ENCODE data around the gene OR2J3. TPM values are rescaled to one million over a fixed set of nuclear protein-coding genes. Genes with fewer than 3 reads are reported as not detected.
"Not testable (repeated sequence)": the region's sequence is repeated elsewhere in the genome, so short reads cannot be mapped to it uniquely, and the experiment has no call there.

The OR2J3 gene
- total RNA-seq, 1 experiment from 2014 or later, result not detected

DNA sequence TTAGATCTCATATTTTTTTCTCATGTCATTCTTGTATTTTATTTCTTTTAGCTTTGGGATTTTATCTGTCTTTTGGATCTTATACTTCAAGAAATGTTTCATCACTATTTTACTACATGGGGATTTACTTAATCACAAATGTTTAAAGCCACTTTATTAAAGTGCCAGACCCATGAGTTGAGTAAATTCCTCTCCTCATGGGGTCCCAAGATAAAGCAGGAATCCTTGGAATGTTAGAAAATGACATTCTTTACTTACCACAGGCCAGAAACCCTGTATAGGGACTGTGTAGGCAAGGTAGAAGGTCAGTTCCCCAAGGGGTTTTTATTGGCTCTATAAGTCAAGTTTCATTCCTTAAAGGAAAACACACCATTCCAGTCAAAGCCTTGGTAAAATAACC lies 34.5 kb downstream of the OR2J3 start:
- Mint-ChIP-seq H3K27me3 (ENCODE audit: insufficient read depth, unreplicated experiment) (peaks cover 55% of the 10 kb centered on the region), H3K4me1 (ENCODE audit: insufficient read depth, unreplicated experiment) (no peaks in the 10 kb centered on the region), H3K27ac (ENCODE audit: low read depth, unreplicated experiment) (no peak overlapping the region), H3K4me3 (ENCODE audit: unreplicated experiment) (no peak overlapping the region), H3K9me3 (ENCODE audit: unreplicated experiment) (no peaks in the 10 kb centered on the region), H3K36me3 (ENCODE audit: insufficient read depth, unreplicated experiment) (no peaks in the 10 kb centered on the region)
- POLR2A ChIA-PET, result interaction anchor here (0.6 to 0.7 kb wide), 2 partner anchors 26 to 428 kb away, joined by 3 read pairs; no protein-coding TSS in a partner anchor
- TF ChIP-seq, protein P1, sequence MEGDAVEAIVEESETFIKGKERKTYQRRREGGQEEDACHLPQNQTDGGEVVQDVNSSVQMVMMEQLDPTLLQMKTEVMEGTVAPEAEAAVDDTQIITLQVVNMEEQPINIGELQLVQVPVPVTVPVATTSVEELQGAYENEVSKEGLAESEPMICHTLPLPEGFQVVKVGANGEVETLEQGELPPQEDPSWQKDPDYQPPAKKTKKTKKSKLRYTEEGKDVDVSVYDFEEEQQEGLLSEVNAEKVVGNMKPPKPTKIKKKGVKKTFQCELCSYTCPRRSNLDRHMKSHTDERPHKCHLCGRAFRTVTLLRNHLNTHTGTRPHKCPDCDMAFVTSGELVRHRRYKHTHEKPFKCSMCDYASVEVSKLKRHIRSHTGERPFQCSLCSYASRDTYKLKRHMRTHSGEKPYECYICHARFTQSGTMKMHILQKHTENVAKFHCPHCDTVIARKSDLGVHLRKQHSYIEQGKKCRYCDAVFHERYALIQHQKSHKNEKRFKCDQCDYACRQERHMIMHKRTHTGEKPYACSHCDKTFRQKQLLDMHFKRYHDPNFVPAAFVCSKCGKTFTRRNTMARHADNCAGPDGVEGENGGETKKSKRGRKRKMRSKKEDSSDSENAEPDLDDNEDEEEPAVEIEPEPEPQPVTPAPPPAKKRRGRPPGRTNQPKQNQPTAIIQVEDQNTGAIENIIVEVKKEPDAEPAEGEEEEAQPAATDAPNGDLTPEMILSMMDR (IDR thresholded peaks at IDR 0.05; ENCODE audit: unreplicated experiment), result no peak
- no TSS peak for BruUV-seq (replicated peaks)
- intact Hi-C loops (cut with micrococcal nuclease), result no loop called here
- CTCF ChIA-PET, result interaction anchor here (0.5 to 1.4 kb wide), 2 partner anchors 19 to 159 kb away, joined by 3 to 4 read pairs; no protein-coding TSS in a partner anchor
- DNase-seq (ENCODE audit: unreplicated experiment), result no peak

- no peak overlapping the region for H3K27ac Mint-ChIP-seq (ENCODE audit: low read depth, unreplicated experiment)
- no peaks in the 10 kb centered on the region for H3K9me3 Mint-ChIP-seq (ENCODE audit: unreplicated experiment)
- H3K4me1 Mint-ChIP-seq (ENCODE audit: insufficient read depth, unreplicated experiment), result no peaks in the 10 kb centered on the region
- ChIA-PET POLR2A (no interaction called here), CTCF (no interaction called here)
- H3K36me3 Mint-ChIP-seq (ENCODE audit: insufficient read depth, unreplicated experiment), result no peaks in the 10 kb centered on the region
- H3K27me3 Mint-ChIP-seq (ENCODE audit: insufficient read depth, unreplicated experiment), result peaks cover 66% of the 10 kb centered on the region
- H3K4me3 Mint-ChIP-seq (ENCODE audit: unreplicated experiment), result no peak overlapping the region
- peak; percentile 2 for DNase-seq (ENCODE audit: unreplicated experiment)
- BruUV-seq (replicated peaks), result no TSS peak
- TF ChIP-seq, protein P1 (IDR thresholded peaks at IDR 0.05; ENCODE audit: unreplicated experiment), result no peak
- intact Hi-C loops (cut with micrococcal nuclease), result no loop called here
These were observed 38.3 kb downstream of the OR2J3 start for GRCh38 chr6:29146179-29146578.

GRCh38 chr6:29147074-29147473 lies 39.2 kb downstream of the OR2J3 start:
- no peaks in the 10 kb centered on the region for H3K36me3 Mint-ChIP-seq (ENCODE audit: insufficient read depth, unreplicated experiment)
- peaks cover 75% of the 10 kb centered on the region for H3K27me3 Mint-ChIP-seq (ENCODE audit: insufficient read depth, unreplicated experiment)
- intact Hi-C loops (cut with micrococcal nuclease), result no loop called here
- CTCF ChIA-PET, result no interaction called here
- POLR2A ChIA-PET, result no interaction called here
- H3K4me1 Mint-ChIP-seq (ENCODE audit: insufficient read depth, unreplicated experiment), result no peaks in the 10 kb centered on the region
- H3K4me3 Mint-ChIP-seq (ENCODE audit: unreplicated experiment), result no peak overlapping the region
- no peaks in the 10 kb centered on the region for H3K9me3 Mint-ChIP-seq (ENCODE audit: unreplicated experiment)
- no TSS peak for BruUV-seq (replicated peaks)
- TF ChIP-seq, protein P1 (IDR thresholded peaks at IDR 0.05; ENCODE audit: unreplicated experiment), result no peak
- no peak for DNase-seq (ENCODE audit: unreplicated experiment)
- H3K27ac Mint-ChIP-seq (ENCODE audit: low read depth, unreplicated experiment), result no peak overlapping the region

DNA sequence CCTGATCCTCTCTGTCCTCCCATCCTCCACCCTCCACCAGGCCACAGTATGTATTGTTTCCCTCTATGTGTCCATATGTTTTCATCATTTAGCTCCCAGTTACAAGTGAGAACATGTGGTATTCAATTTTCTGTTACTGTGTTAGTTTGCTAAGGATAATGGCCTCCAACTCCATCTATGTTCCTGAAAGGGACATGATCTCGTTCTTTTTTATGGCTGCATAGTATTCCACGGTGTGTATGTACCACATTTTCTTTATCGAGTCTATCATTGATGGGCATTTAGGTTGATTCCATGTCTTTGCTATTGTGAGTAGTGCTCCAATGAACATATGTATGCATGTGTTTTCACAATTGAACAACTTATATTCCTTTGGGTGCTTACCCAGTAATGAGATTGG lies 41.6 kb downstream of the OR2J3 start:
- H3K27ac Mint-ChIP-seq (ENCODE audit: low read depth, unreplicated experiment); intact Hi-C loops (cut with micrococcal nuclease); H3K36me3 Mint-ChIP-seq (ENCODE audit: insufficient read depth, unreplicated experiment); H3K4me1 Mint-ChIP-seq (ENCODE audit: insufficient read depth, unreplicated experiment); POLR2A ChIA-PET; H3K9me3 Mint-ChIP-seq (ENCODE audit: unreplicated experiment); CTCF ChIA-PET; H3K4me3 Mint-ChIP-seq (ENCODE audit: unreplicated experiment); DNase-seq (ENCODE audit: unreplicated experiment); BruUV-seq (replicated peaks): not testable (repeated sequence)
- peaks cover 74% of the 10 kb centered on the region for H3K27me3 Mint-ChIP-seq (ENCODE audit: insufficient read depth, unreplicated experiment)

GRCh38 chr6:29153083-29153482 lies 45.2 kb downstream of the OR2J3 start:
- no peak overlapping the region for H3K27ac Mint-ChIP-seq (ENCODE audit: low read depth, unreplicated experiment)
- DNase-seq (ENCODE audit: unreplicated experiment), result no peak
- no TSS peak for BruUV-seq (replicated peaks)
- ChIA-PET CTCF (no interaction called here), POLR2A (interaction anchor here (0.6 kb wide), 1 partner anchor 90 kb away, joined by 3 read pairs; no protein-coding TSS in a partner anchor)
- no peaks in the 10 kb centered on the region for H3K4me1 Mint-ChIP-seq (ENCODE audit: insufficient read depth, unreplicated experiment)
- no peak overlapping the region for H3K4me3 Mint-ChIP-seq (ENCODE audit: unreplicated experiment)
- H3K36me3 Mint-ChIP-seq (ENCODE audit: insufficient read depth, unreplicated experiment), result no peaks in the 10 kb centered on the region
- TF ChIP-seq, protein P1 (IDR thresholded peaks at IDR 0.05; ENCODE audit: unreplicated experiment), result no peak
- H3K27me3 Mint-ChIP-seq (ENCODE audit: insufficient read depth, unreplicated experiment), result peaks cover 66% of the 10 kb centered on the region
- H3K9me3 Mint-ChIP-seq (ENCODE audit: unreplicated experiment), result no peaks in the 10 kb centered on the region
- intact Hi-C loops (cut with micrococcal nuclease), result no loop called here

- H3K27ac Mint-ChIP-seq (ENCODE audit: low read depth, unreplicated experiment); POLR2A ChIA-PET; BruUV-seq (replicated peaks); H3K4me3 Mint-ChIP-seq (ENCODE audit: unreplicated experiment); intact Hi-C loops (cut with micrococcal nuclease); H3K36me3 Mint-ChIP-seq (ENCODE audit: insufficient read depth, unreplicated experiment); H3K9me3 Mint-ChIP-seq (ENCODE audit: unreplicated experiment); CTCF ChIA-PET; DNase-seq (ENCODE audit: unreplicated experiment); H3K4me1 Mint-ChIP-seq (ENCODE audit: insufficient read depth, unreplicated experiment): not testable (repeated sequence)
- H3K27me3 Mint-ChIP-seq (ENCODE audit: insufficient read depth, unreplicated experiment), result peaks cover 62% of the 10 kb centered on the region
These were observed 47.3 kb downstream of the OR2J3 start for GRCh38 chr6:29155182-29155581.

GRCh38 chr6:29159922-29160321 lies 52.1 kb downstream of the OR2J3 start:
- DNase-seq (ENCODE audit: unreplicated experiment); H3K4me1 Mint-ChIP-seq (ENCODE audit: insufficient read depth, unreplicated experiment); H3K27ac Mint-ChIP-seq (ENCODE audit: low read depth, unreplicated experiment); BruUV-seq (replicated peaks); intact Hi-C loops (cut with micrococcal nuclease); H3K36me3 Mint-ChIP-seq (ENCODE audit: insufficient read depth, unreplicated experiment); POLR2A ChIA-PET; H3K4me3 Mint-ChIP-seq (ENCODE audit: unreplicated experiment); H3K9me3 Mint-ChIP-seq (ENCODE audit: unreplicated experiment); CTCF ChIA-PET: not testable (repeated sequence)
- peaks cover 46% of the 10 kb centered on the region for H3K27me3 Mint-ChIP-seq (ENCODE audit: insufficient read depth, unreplicated experiment)
